HG02642 (cell line): ENCODE data around the gene DCT.
"Not testable (repeated sequence)": the region's sequence is repeated elsewhere in the genome, so short reads cannot be mapped to it uniquely, and the experiment has no call there.

Source experiments
- ATAC-seq: cut with Tn5 transposase; IDR thresholded peaks from one replicate; pipeline ENCODE4 v1.9.1; 2021; ENCODE audit warnings: mild to moderate bottlenecking; ENCODE audit not compliant: unreplicated experiment, poor library complexity

Gene DCT

DNA sequence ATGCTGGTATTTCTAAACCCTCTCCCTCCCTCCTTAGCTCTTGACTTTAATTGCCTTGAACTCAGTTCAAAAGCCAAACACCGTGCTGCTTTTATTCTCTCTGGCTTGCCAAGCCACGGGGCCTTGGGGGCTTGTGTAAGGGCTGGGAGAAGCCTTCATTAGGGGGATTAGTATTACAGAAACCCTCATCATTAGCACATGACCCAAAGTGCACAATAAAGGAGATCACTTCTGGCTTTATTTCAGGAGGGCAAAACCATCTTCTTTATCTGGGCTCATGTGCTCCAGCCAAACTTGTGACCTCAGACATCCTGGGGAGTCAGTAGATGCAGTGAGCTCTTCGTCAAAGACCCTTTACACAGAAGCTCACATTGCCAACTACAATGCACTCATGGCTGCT lies at the start of gene DCT:
TSS of gene DCT (minus strand) at position 67 of the 400 bp plus-strand sequence. CDS start 427 bp downstream, outside the sequence.
- ATAC-seq: no peak

GRCh38 chr13:94526956-94527355 lies 47.5 kb upstream of the DCT start:
- not testable (repeated sequence) for ATAC-seq

DNA sequence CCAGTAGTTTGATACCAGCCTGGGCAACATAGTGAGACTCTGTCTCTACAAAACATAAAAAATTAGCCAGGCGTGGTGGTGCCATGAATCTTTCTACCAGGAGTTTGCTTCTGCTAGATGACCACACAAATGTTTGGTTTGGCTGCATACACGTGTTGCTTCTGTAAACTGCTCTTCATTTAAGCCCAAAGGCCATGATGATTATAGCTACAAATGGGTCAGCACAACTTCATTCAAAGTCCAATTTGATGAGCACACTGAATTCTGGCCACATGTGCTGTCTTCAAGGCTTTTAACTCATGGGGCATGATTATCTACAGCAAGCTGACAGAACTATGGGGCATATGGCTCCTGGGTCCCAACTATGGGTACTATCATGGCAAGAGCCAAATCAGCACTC lies 46.3 kb upstream of the DCT start:
- no peak for ATAC-seq

DNA sequence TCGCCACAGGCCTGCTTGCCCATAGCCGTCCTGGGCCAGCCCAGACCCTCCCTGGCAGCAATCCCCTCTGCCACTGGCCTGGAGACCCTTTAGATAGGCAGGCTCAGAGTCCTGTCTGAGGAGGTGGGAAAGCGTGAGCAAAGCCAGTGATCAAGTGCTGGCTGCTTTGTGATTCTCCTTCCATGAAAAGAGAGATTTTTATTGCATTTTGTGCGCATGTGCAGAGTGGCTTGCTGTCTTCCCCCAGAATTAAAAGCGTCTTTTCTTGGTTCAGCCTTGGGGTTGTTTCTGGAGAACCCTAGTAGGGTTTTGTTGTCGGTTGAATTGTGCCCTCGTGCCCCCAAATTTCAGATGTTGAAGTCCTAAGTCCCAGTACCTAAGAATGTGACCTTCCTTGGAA lies 44.9 kb upstream of the DCT start:
- ATAC-seq: no peak

- no peak for ATAC-seq
Observed at GRCh38 chr13:94520001-94520400, 40.5 kb upstream of the DCT start.

DNA sequence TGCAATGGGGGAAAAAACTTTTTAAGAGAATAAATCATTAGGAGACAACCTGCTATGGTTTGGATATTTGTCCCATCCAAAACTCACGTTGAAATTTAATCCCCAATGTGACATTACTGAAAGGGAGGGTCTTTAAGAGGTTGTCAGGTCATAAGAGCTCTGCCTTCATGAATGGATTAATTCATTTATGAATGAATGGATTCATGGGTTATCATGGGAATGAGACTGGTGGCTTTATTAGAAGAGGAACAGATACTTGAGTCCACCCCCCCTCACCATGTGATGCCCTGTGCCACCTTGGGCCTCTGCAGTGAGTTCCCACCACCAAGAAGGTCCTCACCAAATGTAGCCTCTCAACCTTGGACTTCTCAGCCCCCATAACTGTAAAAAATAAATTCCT lies 37.0 kb upstream of the DCT start:
- ATAC-seq: no peak

DNA sequence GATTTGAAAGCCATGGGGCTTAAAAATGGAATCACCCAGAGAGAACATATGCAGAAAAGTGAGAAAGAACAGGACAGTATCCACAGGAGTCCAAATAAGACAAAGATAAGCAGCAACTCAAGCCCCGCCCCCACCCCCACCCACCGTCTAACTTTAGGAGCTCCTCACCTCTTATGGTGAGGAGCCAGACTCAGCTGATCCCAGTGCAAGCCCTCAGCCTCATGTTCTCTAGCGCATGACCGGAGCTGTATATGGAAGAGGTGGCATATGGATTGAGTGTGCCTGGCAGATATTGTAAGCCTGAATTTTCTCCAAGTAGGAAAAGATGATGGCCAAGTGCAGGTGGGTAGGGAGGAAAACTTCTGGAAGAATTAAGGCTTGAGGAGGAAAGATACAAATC lies 36.4 kb upstream of the DCT start:
- ATAC-seq: no peak

DNA sequence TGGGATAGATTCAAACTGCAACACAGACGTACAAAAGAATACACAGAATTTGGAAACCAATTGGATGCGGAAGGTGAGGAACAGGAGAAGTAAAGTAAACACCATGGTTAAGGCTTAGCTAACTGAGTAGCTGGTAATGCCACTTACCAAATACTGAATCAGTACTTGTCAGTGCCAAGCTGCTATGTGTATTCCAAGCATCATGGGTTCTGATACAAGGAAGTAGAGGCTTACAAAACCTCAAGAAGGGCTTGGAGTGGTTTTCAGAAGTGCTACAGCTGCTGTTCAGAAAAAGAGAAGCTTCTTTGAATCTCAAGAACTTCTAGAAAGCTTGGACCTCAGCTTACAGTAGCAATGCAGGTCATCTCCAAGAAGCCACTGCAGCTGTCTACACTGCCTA lies 35.9 kb upstream of the DCT start:
- no peak for ATAC-seq

DNA sequence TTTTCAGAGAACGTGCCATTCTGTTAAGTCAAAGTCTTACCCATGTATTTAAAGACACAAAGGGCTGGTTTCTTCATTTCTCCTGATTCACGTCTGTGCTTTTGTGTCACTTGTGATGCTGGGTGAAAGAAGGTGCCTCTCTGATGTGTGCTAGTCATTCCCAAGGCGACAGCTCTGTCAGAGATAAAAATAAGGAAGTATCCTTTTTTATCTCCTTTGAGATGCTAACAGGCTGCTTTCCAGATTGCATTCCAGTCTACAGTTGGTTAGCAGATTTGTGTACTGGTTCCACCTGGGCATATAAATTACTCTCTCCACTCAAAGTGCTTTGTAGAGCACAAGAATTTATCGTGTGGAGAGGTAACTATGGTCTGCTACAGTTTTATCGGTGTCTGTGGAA lies 33.5 kb upstream of the DCT start:
- ATAC-seq: no peak

DNA sequence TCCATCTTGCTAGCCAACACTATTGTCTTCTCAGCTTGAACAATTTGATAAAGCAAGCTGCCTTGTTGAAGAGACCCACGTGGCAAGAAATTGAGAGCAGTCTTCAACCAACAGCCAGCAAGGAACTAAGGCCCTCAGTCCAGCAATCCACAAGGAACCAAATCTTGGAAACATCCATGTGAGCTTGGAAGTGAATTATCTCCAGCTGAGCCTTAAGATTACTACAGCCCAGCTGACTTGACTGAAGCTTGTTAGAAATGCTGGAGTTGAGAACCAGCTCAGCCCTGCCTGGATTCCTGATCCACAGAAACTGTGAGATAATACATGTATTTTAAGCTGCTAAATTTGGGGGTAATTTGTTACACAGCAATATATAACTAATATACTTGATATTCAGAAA lies 26.2 kb upstream of the DCT start:
- ATAC-seq: no peak

- no peak for ATAC-seq
Observed at GRCh38 chr13:94503851-94504250, 24.4 kb upstream of the DCT start.

GRCh38 chr13:94498831-94499230 lies 19.3 kb upstream of the DCT start:
- not testable (repeated sequence) for ATAC-seq

DNA sequence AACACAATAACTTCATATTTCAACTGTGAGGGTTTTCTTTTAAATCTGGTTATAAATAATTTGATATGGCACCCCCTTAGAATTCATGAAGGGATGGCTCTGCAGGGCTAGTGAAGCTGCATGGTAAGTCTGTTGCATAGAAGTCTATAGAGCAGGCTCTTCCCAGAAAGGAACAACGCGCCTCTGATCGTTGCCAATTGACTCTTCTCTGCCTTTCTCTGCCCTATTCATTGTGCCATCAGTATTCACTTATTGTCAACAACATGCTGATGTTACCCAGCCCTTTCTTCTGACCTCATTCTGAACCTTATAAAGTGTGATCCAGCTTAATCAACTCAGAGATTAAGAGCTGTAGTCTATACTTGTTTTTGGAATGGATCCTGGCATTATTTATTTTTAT lies 16.3 kb upstream of the DCT start:
- no peak for ATAC-seq

DNA sequence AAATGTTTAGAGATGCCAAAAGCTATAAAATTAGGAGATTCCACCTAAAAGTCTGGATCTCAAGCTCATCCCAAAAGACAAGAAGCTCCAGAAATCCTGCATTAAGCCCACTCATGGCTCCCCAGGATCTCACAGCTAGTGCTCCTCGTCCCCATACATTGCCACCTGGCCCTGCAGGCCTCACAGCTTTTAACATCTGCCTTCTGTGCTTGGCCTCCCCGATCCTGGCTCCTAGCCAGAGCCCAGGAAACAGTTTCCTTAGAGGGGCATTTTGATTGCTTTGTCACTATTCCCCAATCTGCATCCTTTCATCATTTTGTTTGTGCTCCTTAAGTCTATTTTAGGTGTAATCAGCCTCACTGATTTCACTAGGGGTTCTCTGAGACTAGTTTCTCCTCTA lies 14.5 kb upstream of the DCT start:
- ATAC-seq: no peak

DNA sequence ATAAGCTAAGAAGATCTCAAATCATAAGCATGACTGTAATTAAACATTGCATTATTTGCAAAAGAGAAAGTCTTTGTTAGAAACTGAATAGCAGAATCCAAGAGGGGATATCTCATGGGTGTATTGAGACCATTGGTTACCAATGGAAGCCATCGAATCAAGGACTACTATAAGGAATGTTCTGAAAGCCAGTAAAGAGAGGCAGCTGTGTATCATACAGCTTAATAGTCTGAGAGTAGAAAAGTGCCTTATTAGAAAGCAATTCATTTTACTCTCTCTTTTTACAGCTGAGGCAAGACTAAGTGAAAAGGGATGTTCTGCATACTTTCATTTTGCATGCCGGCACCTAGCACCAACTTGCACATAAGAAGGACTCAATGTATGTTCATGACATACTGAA lies 7.6 kb upstream of the DCT start:
- ATAC-seq: no peak

DNA sequence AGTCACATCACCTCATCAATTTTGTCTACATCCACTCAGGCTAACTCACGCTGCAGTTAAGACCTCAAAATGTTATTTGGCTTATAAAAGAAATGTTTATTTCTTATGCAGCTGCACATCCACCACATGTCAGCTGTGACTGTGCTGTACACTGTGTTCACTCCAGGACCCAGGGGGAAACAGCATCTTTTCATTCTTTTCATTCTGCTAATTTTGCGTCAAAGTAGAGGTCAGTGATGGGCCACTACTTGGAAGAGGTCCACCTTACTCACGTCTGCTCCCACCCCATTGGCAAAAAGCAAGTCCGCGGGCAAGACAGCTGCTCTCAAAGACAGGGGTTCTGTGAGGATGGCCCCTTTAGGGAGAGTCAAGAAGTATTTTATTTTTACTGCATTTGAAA lies 4.5 kb upstream of the DCT start:
- no peak for ATAC-seq

GRCh38 chr13:94481941-94482340 lies 2.5 kb upstream of the DCT start:
- ATAC-seq: no peak

- ATAC-seq: no peak
Observed at GRCh38 chr13:94480672-94481145, 1.2 kb upstream of the DCT start.

GRCh38 chr13:94478913-94479312 lies 569 bp downstream of the DCT start:
- ATAC-seq: no peak

- ATAC-seq: no peak
Observed at GRCh38 chr13:94470126-94470525, 9.4 kb downstream of the DCT start.

GRCh38 chr13:94464771-94465170 lies 14.7 kb downstream of the DCT start:
- ATAC-seq: no peak

DNA sequence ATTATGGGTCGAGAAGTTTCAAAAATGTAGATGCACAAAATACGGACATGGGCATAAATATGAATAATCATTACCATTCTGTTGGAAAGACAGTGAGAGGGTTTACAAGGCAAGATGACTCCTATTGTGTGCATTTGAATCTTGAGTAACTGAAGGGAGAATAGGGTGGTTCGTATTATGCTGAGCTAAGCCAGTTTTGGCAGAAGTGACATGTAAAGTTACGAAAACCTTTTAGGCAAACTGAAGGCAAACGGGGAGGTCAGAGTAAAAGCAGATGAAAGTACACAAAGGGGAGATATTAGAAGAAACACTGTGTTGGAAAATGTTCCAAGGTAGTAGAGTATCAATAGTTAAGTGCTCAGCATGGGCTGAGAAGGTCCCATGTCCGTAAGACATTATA lies 16.8 kb downstream of the DCT start:
- ATAC-seq: no peak

- no peak for ATAC-seq
Observed at GRCh38 chr13:94459116-94459515, 20.4 kb downstream of the DCT start.
